Spleen (tissue), 7 donors: ENCODE results near the gene LCN10.

ENCODE experiments used
- POLR2AphosphoS5 ChIP-seq, 3 donors: sonication (generic); formaldehyde crosslinking; IDR thresholded peaks; one replicate each; pipeline ENCODE4 v1.5.1; 2017; ENCODE audit warnings: antibody characterized with exemption in 3 of 3
- TF ChIP-seq, protein P1 (sequence below), 11 experiments: fragments of 200-600 bp in 7 of 11; fragments of 450-650 bp in 4 of 11; sonication (generic) in 4 of 11; IDR thresholded peaks in 8 of 11; conservative IDR thresholded peaks in 3 of 11; 1 replicate in 7 of 11; 2 replicates in 4 of 11; pipeline versions ENCODE4 v1.4.0 to v1.8.0; 2016 to 2021; ENCODE audit warnings: antibody characterized with exemption in 11 of 11, inconsistent platforms in 4 of 11, mild to moderate bottlenecking in 1 of 11
- donor health status: DM: no; HTN: no; CAD: no; lungs with moderate emphysema.
- donor health status: DM: no; HTN: no; CAD: no.
- donor health status: DM: no; HTN: no; CAD: no.

DNA sequence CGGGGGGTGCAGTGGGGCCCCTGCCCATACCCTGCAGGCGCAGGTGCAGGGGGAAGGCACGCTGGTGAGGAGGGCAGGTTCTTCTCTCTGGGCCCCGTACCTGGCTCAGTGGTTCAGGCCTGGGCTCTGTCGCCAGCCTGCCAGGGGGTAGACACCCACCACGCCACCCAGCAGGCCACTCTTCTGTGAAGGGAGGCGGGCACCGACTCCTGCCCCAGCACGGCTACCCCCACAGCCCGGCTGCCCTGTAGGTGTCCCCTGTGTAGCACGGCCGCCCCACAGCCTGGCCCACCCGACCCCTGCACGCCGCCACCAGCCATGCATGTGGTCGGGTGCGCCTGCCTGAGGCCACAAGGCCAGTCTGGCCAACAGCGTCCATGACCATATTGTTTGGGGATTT, 3.9 kb upstream of the LCN10 start:
- TF ChIP-seq, protein P1, sequence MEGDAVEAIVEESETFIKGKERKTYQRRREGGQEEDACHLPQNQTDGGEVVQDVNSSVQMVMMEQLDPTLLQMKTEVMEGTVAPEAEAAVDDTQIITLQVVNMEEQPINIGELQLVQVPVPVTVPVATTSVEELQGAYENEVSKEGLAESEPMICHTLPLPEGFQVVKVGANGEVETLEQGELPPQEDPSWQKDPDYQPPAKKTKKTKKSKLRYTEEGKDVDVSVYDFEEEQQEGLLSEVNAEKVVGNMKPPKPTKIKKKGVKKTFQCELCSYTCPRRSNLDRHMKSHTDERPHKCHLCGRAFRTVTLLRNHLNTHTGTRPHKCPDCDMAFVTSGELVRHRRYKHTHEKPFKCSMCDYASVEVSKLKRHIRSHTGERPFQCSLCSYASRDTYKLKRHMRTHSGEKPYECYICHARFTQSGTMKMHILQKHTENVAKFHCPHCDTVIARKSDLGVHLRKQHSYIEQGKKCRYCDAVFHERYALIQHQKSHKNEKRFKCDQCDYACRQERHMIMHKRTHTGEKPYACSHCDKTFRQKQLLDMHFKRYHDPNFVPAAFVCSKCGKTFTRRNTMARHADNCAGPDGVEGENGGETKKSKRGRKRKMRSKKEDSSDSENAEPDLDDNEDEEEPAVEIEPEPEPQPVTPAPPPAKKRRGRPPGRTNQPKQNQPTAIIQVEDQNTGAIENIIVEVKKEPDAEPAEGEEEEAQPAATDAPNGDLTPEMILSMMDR (IDR thresholded peaks at IDR 0.05 in 8 of 11, conservative IDR thresholded peaks at IDR 0.05 in 3 of 11), result no peak
- TF ChIP-seq POLR2AphosphoS5 (IDR thresholded peaks at IDR 0.05), result no peak
